LHCN-M2 (cell line): ENCODE results near the gene SLC25A30. TPM values are rescaled to one million over a fixed set of nuclear protein-coding genes. Genes with fewer than 3 reads are reported as not detected.

Experiments used
- DNase-seq: peaks from one replicate; pipeline ENCODE4 v3.0.0-alpha.2; 2012; ENCODE audit warnings: low read depth
- polyA plus RNA-seq: library from polyadenylated mRNA; unstranded; fragments of >200 nt; gene quantifications from one replicate; pipeline ENCODE4 v1.2.1, GENCODE V29; 2012; ENCODE audit warnings: missing spikeins
- total RNA-seq: library from RNA; depleted of rRNA; stranded (reverse); fragments of >200 nt; gene quantifications from 2 replicates; pipeline ENCODE4 v1.2.3, GENCODE V29; 2014; rRNA removed

SLC25A30 gene, protein sequence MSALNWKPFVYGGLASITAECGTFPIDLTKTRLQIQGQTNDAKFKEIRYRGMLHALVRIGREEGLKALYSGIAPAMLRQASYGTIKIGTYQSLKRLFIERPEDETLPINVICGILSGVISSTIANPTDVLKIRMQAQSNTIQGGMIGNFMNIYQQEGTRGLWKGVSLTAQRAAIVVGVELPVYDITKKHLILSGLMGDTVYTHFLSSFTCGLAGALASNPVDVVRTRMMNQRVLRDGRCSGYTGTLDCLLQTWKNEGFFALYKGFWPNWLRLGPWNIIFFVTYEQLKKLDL
- 9.2 and 14.2 TPM in 2 replicates for total RNA-seq
- 11.7 TPM for polyA plus RNA-seq

DNA sequence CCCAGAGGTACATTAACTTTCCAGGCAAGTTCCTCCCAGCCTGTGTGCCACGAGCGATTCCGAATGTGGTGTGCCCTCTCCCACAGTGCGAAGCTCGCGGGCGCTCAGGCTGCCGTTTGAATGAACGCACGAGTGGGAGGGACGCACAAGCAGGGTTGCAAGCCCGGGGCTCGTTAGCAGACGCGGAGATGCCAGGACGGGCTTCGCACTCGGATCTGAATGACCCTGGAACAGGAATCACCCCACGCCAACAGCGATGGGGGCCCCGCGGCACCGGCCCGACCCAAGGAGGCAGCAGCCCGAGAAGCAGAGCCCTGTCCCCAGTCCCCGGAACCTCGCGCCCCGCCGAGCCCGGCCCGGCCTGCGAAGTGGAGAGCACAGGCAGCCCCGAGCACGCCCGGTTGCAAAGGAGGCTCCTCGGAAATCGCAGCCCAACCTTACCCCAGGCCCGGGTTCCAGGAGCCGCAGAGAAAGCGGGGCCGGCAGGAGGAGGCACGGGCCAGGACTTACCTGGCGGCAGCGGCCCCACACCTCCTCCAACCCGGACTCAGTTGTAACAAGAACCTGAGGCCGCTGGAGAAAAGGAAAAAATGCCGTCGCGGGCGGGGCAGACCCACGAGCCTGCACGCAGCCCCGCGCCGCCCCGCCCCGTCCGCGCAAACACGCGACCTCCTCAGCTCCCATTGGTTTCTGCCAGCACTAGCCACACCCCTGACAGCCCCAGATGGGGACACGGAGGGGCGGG is at the start of gene SLC25A30:
TSS of gene SLC25A30 (minus strand) at position 584 of the 745 bp plus-strand sequence. CDS start 6,948 bp downstream, outside the sequence.
- DNase-seq = peak; percentile 89

DNA sequence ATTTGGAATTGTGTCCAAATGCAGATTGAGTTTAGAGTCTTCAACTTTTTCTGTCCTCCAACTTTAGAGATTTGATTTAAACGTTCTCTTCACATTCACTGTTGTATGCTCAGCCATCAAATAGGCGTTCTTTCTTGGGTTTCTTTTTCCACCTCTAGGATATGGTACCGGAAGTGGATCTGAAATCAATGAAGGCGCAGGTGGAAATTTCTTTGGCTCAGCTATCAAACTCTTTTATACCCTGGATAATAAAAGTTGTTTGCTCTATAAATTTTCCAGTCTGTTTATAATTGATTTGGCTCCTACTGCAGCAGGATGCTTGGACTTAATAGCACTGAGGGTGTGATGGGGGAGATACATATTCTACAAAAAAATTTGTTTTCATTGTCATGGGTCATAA is 48.2 kb upstream of the SLC25A30 start:
- DNase-seq = no peak

DNA sequence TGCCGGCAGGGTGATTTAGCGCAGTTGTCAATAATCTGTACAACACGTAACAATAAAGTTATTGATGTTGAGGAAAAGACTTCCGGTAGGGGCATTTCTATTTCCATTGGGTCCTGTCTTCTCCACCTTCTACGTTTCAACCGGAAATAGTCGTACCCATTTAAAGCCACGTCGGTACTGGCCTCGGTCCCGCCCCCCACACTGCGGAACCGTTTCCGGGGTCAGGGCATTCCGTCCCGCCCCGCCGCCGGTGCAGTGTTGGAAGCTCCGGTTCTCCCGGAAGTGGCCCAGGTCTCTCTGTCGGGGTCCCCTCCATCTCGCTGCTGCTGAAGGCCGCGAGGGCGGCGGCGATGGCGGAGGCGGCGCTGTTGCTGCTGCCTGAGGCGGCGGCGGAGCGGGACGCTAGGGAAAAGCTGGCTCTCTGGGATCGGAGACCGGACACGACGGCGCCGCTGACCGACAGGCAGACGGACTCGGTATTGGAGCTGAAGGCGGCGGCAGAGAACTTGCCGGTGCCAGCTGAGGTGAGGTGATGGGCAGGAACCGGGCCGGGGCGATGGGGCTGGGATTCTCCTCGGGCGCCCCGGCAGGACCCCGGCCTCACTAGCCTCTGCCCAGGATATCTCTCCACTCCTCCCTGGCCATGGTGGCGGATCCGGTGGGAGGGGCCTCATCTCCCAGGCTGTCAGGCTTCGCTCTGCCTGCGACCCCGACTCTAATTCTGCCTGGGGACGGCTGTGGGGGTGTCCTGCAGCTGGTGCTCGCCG is 46.7 kb upstream of the SLC25A30 start, which contains the start of gene COG3:
TSS of gene COG3 (plus strand) at position 253 of the 767 bp plus-strand sequence. CDS start at position 351, 98 bp downstream.
- DNase-seq = peak; percentile 98

DNA sequence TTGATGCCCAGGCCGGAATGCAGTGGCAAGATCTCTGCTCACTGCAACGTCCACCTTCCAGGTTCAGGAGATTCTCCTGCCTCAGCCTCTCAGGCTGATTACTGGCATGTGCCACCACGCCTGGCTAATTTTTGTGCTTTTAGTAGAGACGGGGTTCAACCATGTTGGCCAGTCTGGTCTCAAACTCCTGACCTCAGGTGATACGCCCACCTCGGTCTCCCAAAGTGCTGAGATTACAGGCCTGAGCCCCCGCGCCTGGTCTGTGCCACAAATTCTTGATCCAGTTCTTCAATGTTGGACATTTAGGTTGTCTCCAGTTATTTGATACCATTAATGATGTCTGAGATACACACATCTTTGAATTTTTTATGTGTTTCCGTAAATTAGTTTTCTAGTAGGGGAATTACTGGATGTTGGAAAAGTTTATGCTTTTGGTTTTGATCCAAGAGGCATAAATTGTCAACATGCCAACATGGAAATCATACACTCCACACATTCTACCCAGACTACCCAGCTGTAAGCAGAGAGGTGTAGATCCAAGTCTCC is 46.0 kb upstream of the SLC25A30 start:
- DNase-seq = no peak

DNA sequence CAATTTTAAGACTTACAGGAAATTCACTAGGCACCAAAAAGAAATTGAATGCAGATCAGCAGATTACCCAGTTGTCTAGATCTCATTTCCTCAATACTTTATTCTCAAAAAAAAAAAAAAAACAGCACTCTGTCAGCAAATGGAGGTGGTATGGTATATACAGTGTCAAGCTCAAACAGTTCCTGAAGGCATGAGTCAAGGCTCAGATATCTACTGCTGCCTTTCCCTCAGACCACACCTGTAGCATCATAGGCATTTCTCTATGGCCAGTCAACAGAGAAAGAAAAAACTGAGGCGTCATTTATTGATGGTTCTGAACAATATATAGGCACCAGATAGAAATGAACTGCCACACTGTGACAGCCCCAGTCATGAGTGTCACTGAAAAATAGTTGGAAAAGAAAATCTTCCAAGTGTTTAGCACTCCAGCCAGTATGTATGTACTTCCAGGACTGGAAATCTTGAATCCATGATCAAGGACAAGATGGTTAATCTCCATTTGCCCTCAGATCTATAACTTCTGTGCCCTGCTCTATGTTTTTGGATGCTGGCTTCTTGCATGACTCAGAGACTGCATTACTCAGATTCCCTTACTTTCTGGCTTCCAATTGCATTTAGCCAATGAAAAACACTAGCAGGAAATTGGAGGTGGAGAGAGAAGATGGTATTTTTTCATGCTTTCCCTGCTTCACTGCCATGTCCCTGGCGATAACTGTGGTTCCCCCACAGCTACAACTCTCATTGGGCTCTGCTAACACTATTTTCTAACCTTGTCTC is 38.2 kb upstream of the SLC25A30 start:
- DNase-seq = peak; percentile 50

DNA sequence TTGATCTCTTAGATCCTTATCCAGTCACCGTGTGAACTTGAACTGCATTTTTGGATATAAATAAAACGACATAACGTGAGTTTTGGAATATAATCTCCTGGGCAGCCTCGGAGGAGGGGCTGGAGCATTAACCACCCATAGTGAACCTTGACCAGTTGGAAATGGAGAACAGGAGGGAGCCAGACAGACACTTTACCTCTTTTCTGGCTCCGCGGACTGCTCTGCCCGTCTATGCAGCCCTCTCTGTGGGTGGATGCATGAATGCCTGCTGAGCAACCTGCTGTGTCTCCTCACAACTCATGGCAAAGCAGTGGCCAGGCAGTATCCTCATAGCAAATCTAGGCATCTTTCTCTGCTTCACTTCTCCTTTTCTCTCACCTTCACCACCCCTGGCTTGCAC is 36.0 kb upstream of the SLC25A30 start:
- DNase-seq = no peak

DNA sequence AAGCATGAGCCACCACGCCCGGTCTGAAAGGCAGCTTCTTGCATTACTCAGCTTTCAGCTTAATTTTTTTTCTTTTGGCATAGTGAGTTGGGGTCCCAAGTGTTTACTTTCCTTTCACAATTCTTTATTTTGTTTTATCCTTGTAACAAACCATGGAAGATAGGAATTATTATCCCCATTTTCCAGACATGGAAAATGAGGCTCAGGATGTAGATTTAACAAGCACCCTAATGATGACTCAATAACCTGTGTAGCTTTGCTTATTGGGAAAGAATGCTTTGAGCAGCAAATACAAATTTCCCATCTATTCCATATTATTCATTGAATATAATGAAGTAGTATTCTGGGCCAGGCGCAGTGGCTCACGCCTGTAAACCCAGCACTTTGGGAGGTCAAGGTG is 33.1 kb upstream of the SLC25A30 start:
- no peak for DNase-seq

DNA sequence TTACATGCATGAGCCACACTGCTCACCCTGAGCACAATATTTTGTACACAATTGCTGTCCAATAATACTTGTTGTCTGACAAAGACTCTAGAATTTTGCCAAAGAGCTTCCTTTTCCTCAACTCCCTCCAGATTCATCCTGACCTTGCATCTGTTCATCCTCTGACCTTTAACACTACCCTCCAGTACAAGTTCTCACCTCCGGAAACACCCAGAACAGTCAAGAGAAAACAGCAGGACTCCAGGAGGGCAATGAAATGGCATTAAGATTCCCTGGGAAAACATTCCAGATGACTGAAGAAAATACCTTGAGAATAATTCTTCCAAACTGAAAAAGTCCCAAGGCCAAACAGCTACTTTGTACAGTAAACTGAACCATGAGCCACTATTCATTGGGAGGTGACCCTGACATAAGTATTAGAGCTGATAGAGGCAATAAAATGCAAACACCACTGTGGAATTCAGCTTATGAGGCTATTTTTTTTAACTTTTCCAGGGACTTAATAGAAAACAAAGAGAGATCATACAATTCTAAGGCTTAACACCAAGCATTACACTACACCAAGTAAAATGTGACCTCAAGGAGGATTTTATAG is 30.9 kb upstream of the SLC25A30 start:
- no peak for DNase-seq

DNA sequence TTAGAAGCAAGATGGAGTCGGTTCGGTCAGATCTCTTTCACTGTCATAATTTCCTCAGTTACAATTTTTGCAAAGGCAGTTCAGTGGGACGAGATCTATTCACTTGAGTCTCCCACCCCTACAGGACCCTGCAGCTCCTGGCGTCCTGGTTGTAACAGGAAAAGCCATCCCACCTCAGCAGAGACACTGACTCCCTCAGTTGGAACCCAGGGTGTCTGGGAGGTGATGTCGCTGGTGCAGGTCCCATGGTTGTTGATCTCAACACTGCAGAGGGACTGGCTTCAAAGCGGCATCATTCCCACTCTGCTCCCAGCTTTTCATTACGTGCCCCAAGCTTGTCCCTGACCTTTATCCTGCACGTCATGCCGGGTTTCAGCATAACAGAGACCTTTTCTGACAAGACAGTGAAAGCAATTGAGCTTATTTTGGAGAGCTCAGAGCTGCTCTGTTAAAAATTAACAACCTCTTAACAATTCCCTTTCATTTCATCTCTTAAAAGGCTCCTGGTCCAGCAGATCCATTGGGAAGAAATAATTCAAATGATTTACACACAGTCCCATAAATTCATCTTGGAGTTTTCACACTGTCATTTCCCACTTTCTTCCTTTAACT is 29.0 kb upstream of the SLC25A30 start:
- DNase-seq = no peak

DNA sequence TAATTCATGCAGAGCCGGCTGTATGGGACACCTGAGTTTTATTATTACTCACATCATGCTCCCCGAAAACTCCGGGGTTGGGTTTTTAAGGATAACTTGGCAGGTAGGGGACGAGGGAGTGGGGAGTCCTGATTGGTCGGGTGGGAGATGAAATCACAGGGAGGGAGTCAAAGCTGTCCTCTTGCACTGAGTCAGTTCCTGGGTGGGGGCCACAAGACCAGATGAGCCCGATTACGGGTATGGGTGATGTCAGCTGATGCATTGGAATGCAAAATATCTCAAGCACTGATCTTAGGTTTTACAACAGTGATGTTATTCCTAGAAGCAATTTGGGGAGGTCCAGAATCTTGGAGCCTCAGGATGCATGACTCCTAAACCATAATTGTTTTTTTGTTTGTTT is 28.0 kb upstream of the SLC25A30 start:
- peak; percentile 46 for DNase-seq

DNA sequence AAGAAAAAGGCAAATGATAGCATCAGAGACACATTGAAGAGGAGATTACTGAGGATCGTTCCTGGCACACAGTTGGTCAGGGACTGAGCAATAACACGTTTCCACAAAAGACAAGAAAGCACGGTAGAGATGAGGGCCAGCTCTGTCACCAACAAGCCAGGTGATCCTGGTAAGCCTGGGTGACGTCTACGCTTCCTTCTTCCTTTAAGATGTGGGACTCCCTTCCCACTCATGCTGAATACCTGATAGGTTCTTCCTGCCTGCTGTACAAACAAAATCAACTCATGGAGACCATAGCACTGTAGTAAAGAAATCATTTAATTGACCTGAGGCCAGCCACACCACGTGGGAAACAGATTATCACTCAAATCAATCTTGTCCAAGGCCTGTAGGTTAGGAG is 26.9 kb upstream of the SLC25A30 start:
- no peak for DNase-seq

DNA sequence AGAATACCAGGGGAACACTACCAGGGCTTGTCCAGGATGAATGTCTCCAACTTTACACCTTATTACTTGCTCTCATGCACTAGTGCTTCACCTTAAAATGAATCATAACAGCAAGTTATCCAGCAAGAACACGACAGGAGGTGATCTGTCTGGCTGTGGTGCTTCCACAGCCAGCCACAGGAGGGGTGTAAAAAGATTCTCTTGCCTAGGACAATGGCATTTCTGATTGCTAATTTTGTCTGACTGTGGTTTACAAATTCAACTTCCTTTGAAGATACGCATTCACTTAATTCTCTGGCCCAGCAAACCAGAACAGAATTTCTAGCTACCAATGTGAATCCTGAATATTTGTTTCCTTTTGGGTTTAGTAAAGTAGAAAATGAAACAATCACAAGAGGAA is 23.5 kb upstream of the SLC25A30 start:
- peak; percentile 64 for DNase-seq

DNA sequence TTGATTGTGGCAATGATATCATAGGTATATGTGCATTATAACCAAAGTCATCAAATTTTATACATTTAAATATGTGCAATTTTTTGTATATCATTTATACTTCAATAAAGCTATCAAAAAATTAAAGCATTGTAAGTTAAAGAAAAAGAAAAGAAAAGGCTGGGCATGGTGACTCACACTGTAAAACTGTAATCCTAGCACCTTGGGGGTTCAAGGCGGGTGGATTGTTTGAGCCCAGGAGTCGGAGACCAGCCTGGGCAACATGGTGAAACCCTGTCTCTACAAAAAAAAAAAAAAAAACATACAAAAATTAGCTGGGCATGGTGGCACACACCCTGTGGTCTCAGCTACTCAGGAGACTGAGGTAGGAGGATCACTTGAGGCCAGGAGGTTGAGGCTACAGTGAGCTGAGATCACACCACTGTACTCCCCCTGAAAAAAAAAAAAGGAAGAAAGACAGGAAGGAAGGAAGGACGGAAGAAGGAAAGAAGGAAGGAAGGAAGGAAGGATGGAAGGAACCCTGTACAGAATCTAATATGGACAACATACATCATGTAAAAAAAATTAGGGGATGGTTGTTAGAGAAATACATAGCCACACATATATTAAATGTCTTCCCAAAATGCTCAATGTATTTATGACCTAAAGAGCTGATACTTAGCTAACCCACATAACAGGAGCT is 21.7 kb upstream of the SLC25A30 start:
- DNase-seq = peak; percentile 38

DNA sequence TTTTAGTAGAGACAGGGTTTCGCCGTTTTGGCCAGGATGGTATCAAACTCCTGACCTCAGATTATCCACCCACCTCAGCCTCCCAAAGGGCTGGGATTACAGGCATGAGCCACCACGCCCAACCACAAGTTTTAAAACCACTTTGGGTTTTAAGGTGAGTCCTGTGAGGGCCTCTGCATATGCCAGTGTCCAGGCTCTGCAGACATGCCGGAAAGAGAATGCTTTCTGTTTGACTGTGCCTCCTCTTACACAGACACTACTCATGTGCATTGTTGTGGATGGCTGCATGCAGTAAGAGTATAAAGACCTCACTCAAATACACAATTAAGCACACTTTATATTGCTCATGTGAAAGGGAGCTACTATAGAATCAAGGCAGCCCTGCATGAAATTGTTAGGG is 20.8 kb upstream of the SLC25A30 start:
- no peak for DNase-seq

DNA sequence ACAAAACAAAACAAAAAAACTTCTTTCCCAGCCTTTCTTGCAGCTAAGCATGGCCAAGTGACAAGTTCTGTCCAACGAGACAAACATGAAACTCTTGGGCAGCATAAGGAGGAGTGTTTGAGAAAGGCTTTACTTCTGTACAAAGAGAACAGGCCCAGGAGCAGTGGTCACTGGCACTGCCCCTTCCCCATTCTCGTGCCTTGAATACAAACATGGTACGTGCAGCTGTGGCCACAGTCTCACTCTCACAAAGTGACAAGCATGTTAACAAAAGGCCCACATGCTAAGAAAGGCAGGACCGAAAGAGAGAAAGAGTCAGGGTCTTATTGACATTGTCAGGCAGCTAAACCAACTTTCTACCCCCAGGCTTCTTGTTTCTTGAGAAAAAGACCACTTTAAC is 19.8 kb upstream of the SLC25A30 start:
- DNase-seq = no peak

DNA sequence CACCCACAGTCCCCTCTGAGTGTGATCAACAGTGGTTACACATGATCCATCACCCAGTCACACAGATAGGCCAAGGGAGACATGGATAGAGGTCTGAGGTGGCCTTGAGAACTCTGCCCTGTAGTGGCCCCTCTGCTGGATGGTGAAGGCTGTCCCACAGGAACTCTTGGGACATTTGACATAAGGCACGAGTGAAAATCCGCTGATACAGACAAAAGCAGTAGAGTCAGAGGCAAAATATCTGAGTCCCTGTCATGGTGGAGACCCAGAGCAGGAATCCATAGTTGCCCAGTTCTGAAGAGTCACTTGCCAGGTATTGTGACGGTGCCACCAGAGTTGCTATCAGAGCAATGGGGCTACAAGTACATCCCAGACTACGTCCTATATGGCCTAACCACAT is 18.8 kb upstream of the SLC25A30 start:
- no peak for DNase-seq

DNA sequence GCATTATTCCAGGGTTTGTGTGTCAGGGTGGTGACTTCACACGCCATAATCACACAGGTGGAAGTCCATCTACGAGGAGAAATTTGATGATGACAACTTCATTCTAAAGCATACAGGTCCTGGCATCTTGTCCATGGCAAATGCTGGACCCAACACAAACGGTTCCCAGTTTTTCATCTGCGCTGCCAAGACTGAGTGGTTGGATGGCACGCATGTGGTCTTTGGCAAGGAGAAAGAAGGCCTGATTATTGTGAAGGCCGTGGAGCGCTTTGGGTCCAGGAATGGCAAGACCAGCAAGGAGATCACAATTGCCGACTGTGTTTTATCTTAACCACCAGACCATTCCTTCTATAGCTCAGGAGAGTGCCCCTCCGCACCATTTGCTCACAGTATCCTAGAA is 18.2 kb upstream of the SLC25A30 start:
- DNase-seq = no peak

DNA sequence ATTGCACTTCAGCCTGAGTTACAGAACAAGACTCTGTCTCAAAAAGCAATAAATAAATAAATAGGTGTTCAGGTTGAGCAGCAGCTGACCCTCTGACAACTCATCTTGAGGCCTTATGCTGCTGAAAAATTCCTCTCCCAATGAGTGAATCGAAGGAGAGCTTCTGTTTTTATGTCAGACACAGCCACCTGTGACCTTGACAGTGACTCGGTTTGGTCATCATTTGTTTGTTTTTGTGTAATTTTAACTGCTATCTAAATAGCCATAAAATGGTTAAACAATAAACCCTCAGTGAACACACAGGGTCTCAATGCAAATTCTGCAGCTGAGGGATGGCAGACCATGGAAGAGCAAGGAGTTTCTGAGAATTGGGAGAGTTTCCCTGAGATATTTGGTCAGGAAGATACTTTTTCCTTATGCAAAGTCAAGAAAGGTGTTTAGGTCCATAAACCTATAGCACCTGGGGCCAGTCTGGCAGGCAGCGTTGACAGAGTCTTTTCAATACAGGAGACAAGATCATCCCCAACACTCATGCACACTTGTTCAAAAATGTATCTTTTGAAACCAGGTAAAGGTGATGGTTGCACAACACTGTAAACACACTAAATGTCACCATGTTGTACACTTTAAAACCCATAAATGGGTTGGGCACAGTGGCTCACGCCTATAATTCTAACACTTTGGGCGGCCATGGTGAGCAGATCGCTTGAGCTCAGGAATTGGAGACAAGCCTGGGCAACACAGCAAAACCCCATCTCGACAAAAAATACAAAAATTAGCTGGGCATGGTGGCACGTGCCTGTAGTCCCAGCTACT is 16.6 kb upstream of the SLC25A30 start:
- no peak for DNase-seq

DNA sequence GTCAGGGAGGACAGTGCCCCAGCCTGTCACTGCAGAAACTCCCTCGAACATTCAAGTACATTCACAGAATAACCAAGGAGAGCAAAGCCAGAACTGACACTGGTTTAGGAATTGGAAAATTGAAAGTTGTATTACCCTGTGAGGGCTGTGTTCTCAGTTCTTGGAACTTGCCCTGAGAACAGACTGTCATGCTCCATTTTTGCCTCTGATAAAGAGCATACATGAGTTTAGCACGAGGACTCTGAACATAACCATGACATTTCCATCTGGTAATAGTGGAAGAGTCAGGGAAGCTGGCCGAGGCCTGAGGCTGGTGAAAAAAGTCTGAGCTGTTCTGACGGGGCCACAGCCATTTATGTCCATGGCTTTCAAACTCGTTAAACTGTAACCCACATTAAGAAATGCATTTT is 15.2 kb upstream of the SLC25A30 start:
- no peak for DNase-seq
